ENCODE measurements around the gene SLC22A7. TPM values are rescaled to one million over a fixed set of nuclear protein-coding genes. Genes with fewer than 3 reads are reported as not detected.

Gene SLC22A7
- total RNA-seq, 2 experiments from 2014 or later: not detected

GRCh38 chr6:43331470-43331869 lies 33.4 kb downstream of the SLC22A7 start:
- Mint-ChIP-seq H3K4me3 (no peak overlapping the region), H3K27ac (no peak overlapping the region), H3K4me1 (ENCODE audit: low read depth) (peaks cover 11% of the 10 kb centered on the region), H3K27me3 (no peaks in the 10 kb centered on the region), H3K9me3 (no peaks in the 10 kb centered on the region), H3K36me3 (ENCODE audit: low read depth) (no peaks in the 10 kb centered on the region)
- no peak for ATAC-seq
- POLR2A ChIA-PET: no interaction called here
- intact Hi-C loops (cut with micrococcal nuclease): no loop called here
- no peak for TF ChIP-seq CTCF (IDR thresholded peaks at IDR 0.05)
- CTCF ChIA-PET: no interaction called here
- DNase-seq: no peak

GRCh38 chr6:43331891-43332290 lies 33.8 kb downstream of the SLC22A7 start:
- ChIA-PET CTCF (no interaction called here), POLR2A (no interaction called here)
- no peak for TF ChIP-seq CTCF (IDR thresholded peaks at IDR 0.05)
- intact Hi-C loops (cut with micrococcal nuclease): no loop called here
- Mint-ChIP-seq H3K36me3 (ENCODE audit: low read depth) (no peaks in the 10 kb centered on the region), H3K4me1 (ENCODE audit: low read depth) (peaks cover 11% of the 10 kb centered on the region), H3K27me3 (no peaks in the 10 kb centered on the region), H3K27ac (no peak overlapping the region), H3K4me3 (no peak overlapping the region), H3K9me3 (no peaks in the 10 kb centered on the region)
- no peak for ATAC-seq
- DNase-seq: no peak

GRCh38 chr6:43334466-43335095 lies 36.5 kb downstream of the SLC22A7 start:
- Mint-ChIP-seq H3K36me3 (ENCODE audit: low read depth) (peaks cover 3% of the 10 kb centered on the region), H3K27ac (no peak overlapping the region), H3K9me3 (no peaks in the 10 kb centered on the region), H3K27me3 (no peaks in the 10 kb centered on the region), H3K4me3 (no peak overlapping the region), H3K4me1 (ENCODE audit: low read depth) (peaks cover 16% of the 10 kb centered on the region)
- peak; percentile 22 for TF ChIP-seq CTCF (IDR thresholded peaks at IDR 0.05)
- CTCF ChIA-PET: interaction anchor here (0.8 to 1.9 kb wide), 7 partner anchors 21 to 149 kb away, joined by 3 to 8 read pairs (median 4); partner anchors contain the start of gene CRIP3
- intact Hi-C loops (cut with micrococcal nuclease): no loop called here
- DNase-seq: no peak
- ATAC-seq: no peak
- POLR2A ChIA-PET: no interaction called here

- peaks cover 16% of the 10 kb centered on the region for H3K4me1 Mint-ChIP-seq (ENCODE audit: low read depth)
- DNase-seq: no peak
- intact Hi-C loops (cut with micrococcal nuclease): no loop called here
- H3K27me3 Mint-ChIP-seq: no peaks in the 10 kb centered on the region
- H3K27ac Mint-ChIP-seq: no peak overlapping the region
- ATAC-seq: no peak
- POLR2A ChIA-PET: no interaction called here
- CTCF ChIA-PET: interaction anchor here (1.3 to 1.6 kb wide), 4 partner anchors 21 to 73 kb away, joined by 3 to 6 read pairs (median 4); no protein-coding TSS in a partner anchor
- H3K9me3 Mint-ChIP-seq: no peaks in the 10 kb centered on the region
- no peak overlapping the region for H3K4me3 Mint-ChIP-seq
- peaks cover 12% of the 10 kb centered on the region for H3K36me3 Mint-ChIP-seq (ENCODE audit: low read depth)
- TF ChIP-seq CTCF (IDR thresholded peaks at IDR 0.05): no peak
Measured at GRCh38 chr6:43335469-43335868, 37.4 kb downstream of the SLC22A7 start.

GRCh38 chr6:43336382-43336781 lies 38.3 kb downstream of the SLC22A7 start:
- ChIA-PET POLR2A (no interaction called here), CTCF (interaction anchor here (1.3 kb wide), 2 partner anchors 39 to 62 kb away, joined by 3 to 5 read pairs; no protein-coding TSS in a partner anchor)
- no peak overlapping the region for H3K27ac Mint-ChIP-seq
- DNase-seq (no peak), ATAC-seq (no peak)
- no peak overlapping the region for H3K4me3 Mint-ChIP-seq
- TF ChIP-seq CTCF (IDR thresholded peaks at IDR 0.05): no peak
- intact Hi-C loops (cut with micrococcal nuclease): no loop called here
- peaks cover 18% of the 10 kb centered on the region for H3K36me3 Mint-ChIP-seq (ENCODE audit: low read depth)
- no peaks in the 10 kb centered on the region for H3K9me3 Mint-ChIP-seq
- no peaks in the 10 kb centered on the region for H3K27me3 Mint-ChIP-seq
- peaks cover 12% of the 10 kb centered on the region for H3K4me1 Mint-ChIP-seq (ENCODE audit: low read depth)
